Neuronal stem cell (in vitro differentiated cells): ENCODE data around the gene TBC1D10B.

Experiments
- DNase-seq: peaks from one replicate; pipeline ENCODE4 v3.0.0-alpha.2; 2013; ENCODE audit warnings: low spot score
- H2AFZ ChIP-seq: one replicate; pipeline ENCODE4 v1.6.1; 2013; ENCODE audit warnings: mild to moderate bottlenecking, low read length, inconsistent platforms
- H2AK5ac ChIP-seq: 2 replicates; pipeline ENCODE4 v1.6.1; 2013; ENCODE audit warnings: low read depth, mild to moderate bottlenecking, inconsistent platforms, low read length, moderate library complexity, mixed read lengths
- H2BK120ac ChIP-seq: 2 replicates; pipeline ENCODE4 v1.6.1; 2013; ENCODE audit warnings: low read depth, mild to moderate bottlenecking, inconsistent platforms, low read length, moderate library complexity, mixed read lengths
- H2BK12ac ChIP-seq: one replicate; pipeline ENCODE4 v1.6.1; 2013; ENCODE audit warnings: low read length, inconsistent platforms
- H2BK15ac ChIP-seq: 2 replicates; pipeline ENCODE4 v1.6.1; 2013; ENCODE audit warnings: mild to moderate bottlenecking, low read length, inconsistent platforms, mixed read lengths
- H2BK5ac ChIP-seq: one replicate; pipeline ENCODE4 v1.6.1; 2013; ENCODE audit warnings: inconsistent platforms, mild to moderate bottlenecking, low read length, moderate library complexity
- H3K14ac ChIP-seq: one replicate; pipeline ENCODE4 v1.6.1; 2013; ENCODE audit warnings: low read length, inconsistent platforms
- H3K18ac ChIP-seq: 2 replicates; pipeline ENCODE4 v1.6.1; 2013; ENCODE audit warnings: low read length, inconsistent platforms
- H3K23ac ChIP-seq: 2 replicates; pipeline ENCODE4 v1.6.1; 2013; ENCODE audit warnings: low read depth, mild to moderate bottlenecking, mixed read lengths, low read length, inconsistent platforms; ENCODE audit not compliant: poor library complexity
- H3K27ac ChIP-seq: replicated peaks from 3 replicates; pipeline ENCODE4 v1.5.1; 2013; ENCODE audit warnings: low read length, inconsistent platforms
- H3K27me3 ChIP-seq, 3 experiments: 2 replicates each; pipeline ENCODE4 v1.6.1; 2013; ENCODE audit warnings: low read length in 3 of 3, mild to moderate bottlenecking in 2 of 3, inconsistent platforms in 1 of 3, low read depth in 1 of 3, mixed read lengths in 1 of 3, moderate library complexity in 1 of 3; ENCODE audit not compliant: control insufficient read depth in 3 of 3, insufficient read depth in 3 of 3
- H3K36me3 ChIP-seq, 2 donors: replicated peaks in 1 of 2; 2 replicates each; pipeline ENCODE4 v1.6.1; 2013; ENCODE audit warnings: low read length in 2 of 2; ENCODE audit not compliant: control insufficient read depth in 2 of 2, insufficient read depth in 2 of 2
- H3K4ac ChIP-seq: 2 replicates; pipeline ENCODE4 v1.6.1; 2013; ENCODE audit warnings: inconsistent platforms, mild to moderate bottlenecking, low read length, moderate library complexity
- H3K4me1 ChIP-seq, 2 donors: 1 replicate in 1 of 2; 2 replicates in 1 of 2; pipeline ENCODE4 v1.6.1; 2013; ENCODE audit warnings: low read length in 2 of 2, low read depth in 1 of 2; ENCODE audit not compliant: control insufficient read depth in 2 of 2, insufficient read depth in 1 of 2
- H3K4me2 ChIP-seq: one replicate; pipeline ENCODE4 v1.6.1; 2013; ENCODE audit warnings: mild to moderate bottlenecking, low read length, inconsistent platforms; ENCODE audit not compliant: insufficient read depth, poor library complexity, severe bottlenecking
- H3K4me3 ChIP-seq, 2 donors: 2 replicates each; pipeline ENCODE4 v1.5.1; 2013; ENCODE audit warnings: low read length in 2 of 2, mild to moderate bottlenecking in 2 of 2, inconsistent platforms in 1 of 2, moderate library complexity in 1 of 2
- H3K79me1 ChIP-seq: one replicate; pipeline ENCODE4 v1.6.1; 2013; ENCODE audit warnings: low read depth, mild to moderate bottlenecking, inconsistent platforms, low read length, moderate library complexity
- H3K9ac ChIP-seq: one replicate; pipeline ENCODE4 v1.6.1; 2013; ENCODE audit warnings: mild to moderate bottlenecking, low read depth, low read length, inconsistent platforms; ENCODE audit not compliant: poor library complexity
- H3K9me3 ChIP-seq, 2 donors: replicated peaks in 1 of 2; 2 replicates each; pipeline versions ENCODE3 to v1.6.1; 2013; ENCODE audit warnings: low read length in 2 of 2, mild to moderate bottlenecking in 2 of 2, inconsistent platforms in 1 of 2, low read depth in 1 of 2, mixed read lengths in 1 of 2, moderate library complexity in 1 of 2; ENCODE audit not compliant: control insufficient read depth in 2 of 2, insufficient read depth in 1 of 2
- H4K8ac ChIP-seq: one replicate; pipeline ENCODE4 v1.6.1; 2013; ENCODE audit warnings: low read depth, mild to moderate bottlenecking, inconsistent platforms, low read length, moderate library complexity
- H4K91ac ChIP-seq: one replicate; pipeline ENCODE4 v1.6.1; 2013; ENCODE audit warnings: low read length, low read depth, mild to moderate bottlenecking, inconsistent platforms; ENCODE audit not compliant: poor library complexity
- WGBS, 2 donors: extraction: QIAGEN DNeasy Blood & Tissue Kit; methylation state at CpG; one replicate each; pipeline ENCODE4 v1.1.7; 2013; ENCODE audit warnings: missing lambda C conversion rate in 2 of 2, mixed read lengths in 1 of 2; ENCODE audit not compliant: insufficient read length in 2 of 2, insufficient replicate concordance in 1 of 2; ENCODE audit errors: extremely low coverage in 2 of 2; 5-methylcytosine and 5-hydroxymethylcytosine counted together

TBC1D10B gene

DNA sequence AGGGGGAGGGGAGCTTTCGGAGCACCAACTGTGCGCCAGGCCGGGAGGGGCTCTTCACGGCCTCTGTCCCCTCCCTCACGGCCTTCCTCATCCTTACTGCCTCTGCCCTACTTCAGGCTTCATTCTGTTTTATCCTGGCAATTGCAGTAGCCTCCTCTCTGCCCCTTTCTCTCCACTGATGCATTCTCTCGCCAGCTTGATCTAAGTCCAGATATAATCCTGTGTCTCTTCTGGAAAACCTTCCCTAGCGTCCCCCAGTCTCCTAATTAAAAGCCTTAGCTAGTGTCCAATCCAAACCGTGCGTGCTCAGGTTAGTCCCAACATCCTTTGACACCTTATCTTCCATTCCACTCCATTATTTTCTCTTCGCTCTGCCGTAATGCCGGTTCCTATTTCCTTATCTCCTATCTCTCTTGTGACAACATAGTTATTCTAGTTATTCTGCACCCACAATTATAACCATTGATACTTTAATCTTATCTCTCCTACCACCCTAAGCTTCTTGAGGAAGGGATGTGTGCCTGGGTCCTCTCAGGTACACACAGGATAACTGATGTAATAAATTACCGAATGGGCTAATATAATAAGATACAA is 25.8 kb upstream of the TBC1D10B start:
- peak overlapping the region; percentile 88 for H3K23ac ChIP-seq
- H2BK15ac ChIP-seq = no peak overlapping the region
- H2BK120ac ChIP-seq = peak overlapping the region; percentile 52
- peak overlapping the region; percentile 70 to 98 for H3K4me3 ChIP-seq
- H2BK12ac ChIP-seq = no peak overlapping the region
- H4K8ac ChIP-seq = no peak overlapping the region
- H3K4ac ChIP-seq = peak overlapping the region; percentile 78
- no peaks in the 10 kb centered on the region for H3K9me3 ChIP-seq
- peak overlapping the region; percentile 96 for H3K9ac ChIP-seq
- H3K14ac ChIP-seq = peak overlapping the region; percentile 98
- H3K18ac ChIP-seq = peak overlapping the region; percentile 97
- H3K36me3 ChIP-seq = peaks cover 18 to 37% of the 10 kb centered on the region in 2 donors
- peak overlapping the region; percentile 75 for H4K91ac ChIP-seq
- no peak for DNase-seq
- H3K79me1 ChIP-seq = peaks cover 15% of the 10 kb centered on the region
- peak overlapping the region; percentile 75 for H3K4me2 ChIP-seq
- H3K4me1 ChIP-seq = peaks cover 17 to 23% of the 10 kb centered on the region in 2 donors
- H2AFZ ChIP-seq = peak overlapping the region; percentile 54
- no CpG with 5 or more reads among the region's 13 CpGs for WGBS, 2 donors
- peak overlapping the region; percentile 91 for H2AK5ac ChIP-seq
- H3K27ac ChIP-seq = peak overlapping the region; percentile 100
- H3K27me3 ChIP-seq = no peaks in the 10 kb centered on the region
- peak overlapping the region; percentile 43 for H2BK5ac ChIP-seq

DNA sequence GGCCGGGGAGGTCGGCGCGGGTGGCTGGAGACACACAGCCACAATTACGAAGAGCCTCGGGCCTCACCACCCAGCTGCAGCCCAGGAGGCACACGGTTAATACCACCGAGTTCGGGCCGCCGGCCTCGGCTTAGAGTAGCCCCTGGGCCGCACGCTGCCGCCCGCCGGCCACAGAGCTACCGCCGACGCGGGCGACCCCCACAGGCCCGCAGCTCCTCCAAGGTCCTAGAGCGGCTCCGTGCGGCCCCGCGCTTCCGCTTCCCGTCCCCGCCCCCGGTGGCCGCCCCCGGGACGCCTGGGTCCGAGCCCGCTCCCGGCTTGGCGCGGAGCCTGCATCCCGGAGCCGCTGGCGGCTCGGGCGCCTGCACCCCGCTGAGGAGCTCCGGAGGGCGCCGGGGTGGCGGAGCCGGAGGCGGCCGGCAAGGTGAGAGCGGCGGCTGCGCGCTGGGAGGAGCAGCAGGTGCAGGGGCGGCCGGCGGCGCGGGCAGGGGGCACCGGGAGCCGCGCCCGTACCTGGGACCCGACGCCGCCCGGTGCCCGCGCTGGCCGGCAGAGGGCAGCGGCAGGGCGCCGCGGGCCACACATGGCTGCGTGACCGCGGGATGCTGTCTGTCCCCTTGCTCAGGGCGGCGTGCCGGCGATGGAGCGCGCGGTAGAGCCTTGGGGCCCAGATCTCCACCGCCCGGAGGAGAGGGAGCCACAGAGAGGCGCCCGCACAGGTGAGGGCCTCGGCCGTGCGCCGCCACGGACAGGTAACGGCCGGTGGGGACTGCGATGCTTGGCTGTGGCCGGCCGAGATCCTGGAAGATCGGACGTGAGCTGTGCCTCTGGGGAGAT is 25.1 kb upstream of the TBC1D10B start, which contains the start of gene ZNF48:
Gene ZNF48 (plus strand): TSS at position 266 of the 837 bp plus-strand sequence. CDS start 375 bp downstream, at position 641.
- H3K4me3 ChIP-seq = peak within 1 kb of the TSS; percentile 70 to 98
- WGBS, 2 donors = no CpG with 5 or more reads among the region's 103 CpGs
- peak within 1 kb of the TSS; percentile 91 for H3K4me2 ChIP-seq

DNA sequence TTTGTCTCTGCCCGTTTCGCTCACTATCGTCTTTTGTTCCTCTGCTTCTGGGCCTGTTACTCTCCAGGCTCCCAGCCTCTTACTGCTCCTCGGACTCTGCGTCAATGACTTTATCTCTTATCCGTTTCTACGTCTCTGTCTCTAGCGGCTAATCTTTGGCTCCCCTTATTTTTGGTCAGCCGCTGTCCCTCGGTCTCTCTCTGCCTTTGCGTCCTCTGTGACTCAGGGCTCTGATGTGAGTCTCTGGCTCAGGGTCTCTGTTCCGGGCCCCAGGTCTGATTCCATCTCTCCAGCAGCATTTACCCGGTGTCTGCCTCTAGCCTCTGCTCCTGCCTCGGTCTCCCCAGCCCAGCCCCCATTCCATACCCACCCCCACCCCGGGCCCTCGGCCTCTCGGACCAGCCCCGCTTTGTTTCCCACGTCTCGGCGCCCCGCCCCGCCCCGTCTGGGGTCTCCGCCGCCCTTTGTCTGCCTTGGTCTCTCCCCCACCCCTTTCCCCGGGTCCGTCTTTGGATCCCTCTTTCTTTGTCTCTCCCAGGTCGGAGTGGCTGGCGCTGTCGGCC is 24.4 kb upstream of the TBC1D10B start:
- Histone ChIP-seq H2BK5ac (peak overlapping the region; percentile 43), H4K8ac (no peak overlapping the region), H2BK120ac (no peak overlapping the region), H4K91ac (no peak overlapping the region), H3K4me2 (peak overlapping the region; percentile 91), H3K14ac (peak overlapping the region; percentile 14), H3K4me3 (peak overlapping the region; percentile 70 to 98), H2AK5ac (no peak overlapping the region), H3K9me3 (no peaks in the 10 kb centered on the region), H2BK15ac (peak overlapping the region; percentile 0), H3K18ac (peak overlapping the region; percentile 93), H2BK12ac (no peak overlapping the region), H3K9ac (peak overlapping the region; percentile 65), H3K79me1 (peaks cover 15% of the 10 kb centered on the region), H3K4ac (no peak overlapping the region), H3K27ac (peak overlapping the region; percentile 100), H3K4me1 (peaks cover 15 to 21% of the 10 kb centered on the region in 2 donors), H3K27me3 (no peaks in the 10 kb centered on the region), H2AFZ (peak overlapping the region; percentile 54), H3K23ac (peak overlapping the region; percentile 88), H3K36me3 (peaks cover 17 to 37% of the 10 kb centered on the region in 2 donors)
- DNase-seq = peak; percentile 68
- WGBS, 2 donors = no CpG with 5 or more reads among the region's 31 CpGs

More for the DNA sequence above, 25.1 kb upstream of the TBC1D10B start, which contains the start of gene ZNF48:
- Histone ChIP-seq H3K4ac (peak within 1 kb of the TSS; percentile 78), H2AK5ac (peak within 1 kb of the TSS; percentile 91), H3K79me1 (peaks cover 15% of the 10 kb centered on the region), H3K23ac (peak within 1 kb of the TSS; percentile 88), H3K9ac (peak within 1 kb of the TSS; percentile 96), H3K27ac (peak within 1 kb of the TSS; percentile 100), H2AFZ (peak within 1 kb of the TSS; percentile 54), H3K27me3 (no peaks in the 10 kb centered on the region), H3K9me3 (no peaks in the 10 kb centered on the region), H4K8ac (no peak within 1 kb of the TSS), H2BK12ac (no peak within 1 kb of the TSS), H3K4me1 (peaks cover 17 to 23% of the 10 kb centered on the region in 2 donors), H3K18ac (peak within 1 kb of the TSS; percentile 97), H2BK15ac (peak within 1 kb of the TSS; percentile 0), H2BK5ac (peak within 1 kb of the TSS; percentile 43), H3K36me3 (peaks cover 18 to 37% of the 10 kb centered on the region in 2 donors), H4K91ac (peak within 1 kb of the TSS; percentile 75), H2BK120ac (peak within 1 kb of the TSS; percentile 52), H3K14ac (peak within 1 kb of the TSS; percentile 98)
- peak; percentile 93 for DNase-seq
